H1 (cell line): Measurements from ENCODE around the gene ORMDL3. TPM values are rescaled to one million over a fixed set of nuclear protein-coding genes. Genes with fewer than 3 reads are reported as not detected.

Source experiments
- CTCF ChIA-PET: fragments of 300-600 bp; sonication (Branson Sonifier 250); formaldehyde crosslinking; loops from one replicate; lab custom pipeline; 2021; ENCODE audit not compliant: partially characterized antibody; lab: Charles Lee
- POLR2A ChIA-PET: fragments of 300-600 bp; sonication (Branson Sonifier 250); formaldehyde crosslinking; loops from one replicate; lab custom pipeline; 2021; ENCODE audit warnings: inconsistent platforms; ENCODE audit not compliant: partially characterized antibody; lab: Charles Lee
- DNase-seq, 2 experiments: peaks; one replicate each; pipeline versions ENCODE4 v3.0.0 to v3.0.0-alpha.2; 2010 to 2022; ENCODE audit warnings: low spot score in 2 of 2, low read depth in 1 of 2, mixed read lengths in 1 of 2
- FAIRE-seq: peaks from 2 replicates; lab custom pipeline; 2011; peaks lifted over from hg19 to GRCh38; lab: Jason Lieb, UNC
- H2AFZ ChIP-seq: 2 replicates; pipeline ENCODE4 v1.8.1; 2012; ENCODE audit warnings: low read length, inconsistent platforms
- H2AK5ac ChIP-seq: 2 replicates; pipeline ENCODE4 v1.6.1; 2013; ENCODE audit warnings: low read depth, low read length
- H2BK120ac ChIP-seq: replicated peaks from 2 replicates; pipeline ENCODE3; 2013; ENCODE audit warnings: low read depth, low read length, inconsistent platforms
- H2BK12ac ChIP-seq: 2 replicates; pipeline ENCODE4 v1.6.1; 2013; ENCODE audit warnings: low read depth, low read length
- H2BK15ac ChIP-seq: 2 replicates; pipeline ENCODE4 v1.6.1; 2013; ENCODE audit warnings: low read length
- H2BK20ac ChIP-seq: 2 replicates; pipeline ENCODE4 v1.6.1; 2013; ENCODE audit warnings: low read length
- H2BK5ac ChIP-seq: 2 replicates; pipeline ENCODE4 v1.6.1; 2013; ENCODE audit warnings: low read depth, low read length
- H3K14ac ChIP-seq: 2 replicates; pipeline ENCODE4 v1.6.1; 2013; ENCODE audit warnings: inconsistent platforms; ENCODE audit not compliant: insufficient read length
- H3K18ac ChIP-seq: 2 replicates; pipeline ENCODE4 v1.6.1; 2013; ENCODE audit warnings: low read length; ENCODE audit errors: extremely low read depth
- H3K23ac ChIP-seq: 2 replicates; pipeline ENCODE4 v1.6.1; 2013; ENCODE audit warnings: inconsistent platforms; ENCODE audit not compliant: insufficient read length
- H3K23me2 ChIP-seq: 2 replicates; pipeline ENCODE4 v1.6.1; 2013; ENCODE audit warnings: low read depth, low read length
- H3K27ac ChIP-seq: 2 replicates; pipeline ENCODE4 v1.6.1; 2011; ENCODE audit warnings: low read depth, low read length, inconsistent platforms
- H3K27me3 ChIP-seq, 4 experiments: replicated peaks in 1 of 4; 1 replicate in 1 of 4; 2 replicates in 3 of 4; pipeline versions ENCODE4 v1.6.1 to v1.8.1; 2011 to 2013; ENCODE audit warnings: low read length in 3 of 4, mild to moderate bottlenecking in 3 of 4, inconsistent platforms in 2 of 4, mixed read lengths in 2 of 4, moderate library complexity in 1 of 4; ENCODE audit not compliant: control insufficient read depth in 3 of 4, insufficient read depth in 3 of 4; ENCODE audit errors: extremely low read depth in 1 of 4
- H3K36me3 ChIP-seq, 4 experiments: 2 replicates each; pipeline versions ENCODE4 v1.6.1 to v1.8.1; 2011 to 2013; ENCODE audit warnings: mild to moderate bottlenecking in 4 of 4, low read length in 3 of 4, moderate library complexity in 2 of 4, control low read depth in 1 of 4, inconsistent platforms in 1 of 4; ENCODE audit not compliant: insufficient read depth in 4 of 4, control insufficient read depth in 2 of 4
- H3K4ac ChIP-seq: replicated peaks from 2 replicates; pipeline ENCODE3; 2013; ENCODE audit warnings: low read length, low read depth, mixed read lengths, inconsistent platforms; ENCODE audit not compliant: insufficient read length
- H3K4me1 ChIP-seq, 4 experiments: replicated peaks in 1 of 4; 1 replicate in 1 of 4; 2 replicates in 3 of 4; pipeline versions ENCODE4 v1.6.1 to v1.8.1; 2011 to 2013; ENCODE audit warnings: low read length in 3 of 4, inconsistent platforms in 2 of 4, mixed read lengths in 1 of 4; ENCODE audit not compliant: insufficient read depth in 4 of 4, control insufficient read depth in 3 of 4
- H3K4me2 ChIP-seq, 2 experiments: 2 replicates each; pipeline versions ENCODE4 v1.6.1 to v1.8.1; 2011 to 2013; ENCODE audit warnings: low read depth in 2 of 2, low read length in 2 of 2, control low read depth in 1 of 2, inconsistent platforms in 1 of 2, mild to moderate bottlenecking in 1 of 2; ENCODE audit not compliant: insufficient read depth in 1 of 2
- H3K4me3 ChIP-seq, 4 experiments: fragments of 200-600, 300-600 bp in 1 of 4; sonication (generic), shearing (Covaris generic), sonication (Bioruptor Twin) in 1 of 4; 2 replicates each; pipeline versions ENCODE4 v1.5.1 to v1.8.1; 2011 to 2016; ENCODE audit warnings: low read length in 4 of 4, low read depth in 3 of 4, control low read depth in 2 of 4, inconsistent platforms in 2 of 4, mild to moderate bottlenecking in 2 of 4, mixed read lengths in 1 of 4, moderate library complexity in 1 of 4; ENCODE audit not compliant: insufficient read depth in 2 of 4; ENCODE audit errors: extremely low read depth in 1 of 4
- H3K56ac ChIP-seq: replicated peaks from 2 replicates; pipeline ENCODE3; 2013; ENCODE audit warnings: low read depth, mild to moderate bottlenecking, mixed read lengths, low read length, inconsistent platforms; ENCODE audit not compliant: insufficient read length
- H3K79me1 ChIP-seq: 2 replicates; pipeline ENCODE4 v1.6.1; 2013; ENCODE audit warnings: low read depth, low read length, control low read depth
- H3K79me2 ChIP-seq, 2 experiments: 2 replicates each; pipeline versions ENCODE4 v1.6.1 to v1.8.1; 2012 to 2013; ENCODE audit warnings: low read length in 2 of 2, mild to moderate bottlenecking in 2 of 2, inconsistent platforms in 1 of 2; ENCODE audit not compliant: insufficient read depth in 2 of 2, control insufficient read depth in 1 of 2
- H3K9ac ChIP-seq, 4 experiments: replicated peaks in 1 of 4; 1 replicate in 1 of 4; 2 replicates in 3 of 4; pipeline versions ENCODE4 v1.6.1 to v1.8.1; 2011 to 2013; ENCODE audit warnings: low read depth in 3 of 4, low read length in 3 of 4, control low read depth in 2 of 4, mild to moderate bottlenecking in 2 of 4, moderate library complexity in 2 of 4, inconsistent platforms in 1 of 4; ENCODE audit errors: extremely low read depth in 1 of 4
- H3K9me3 ChIP-seq, 2 experiments: 2 replicates each; pipeline versions ENCODE4 v1.6.1 to v1.8.1; 2012 to 2013; ENCODE audit warnings: mild to moderate bottlenecking in 2 of 2, moderate library complexity in 2 of 2, control low read depth in 1 of 2, inconsistent platforms in 1 of 2, low read depth in 1 of 2, low read length in 1 of 2, mixed read lengths in 1 of 2; ENCODE audit not compliant: insufficient read depth in 2 of 2
- H4K20me1 ChIP-seq, 2 experiments: replicated peaks in 1 of 2; 2 replicates each; pipeline versions ENCODE3 to v1.8.1; 2011 to 2013; ENCODE audit warnings: inconsistent platforms in 2 of 2, low read length in 2 of 2, mild to moderate bottlenecking in 1 of 2; ENCODE audit not compliant: insufficient read depth in 2 of 2, control insufficient read depth in 1 of 2
- H4K5ac ChIP-seq: 2 replicates; pipeline ENCODE4 v1.6.1; 2013; ENCODE audit warnings: low read length, low read depth, mixed read lengths, inconsistent platforms; ENCODE audit not compliant: insufficient read length
- H4K8ac ChIP-seq: 2 replicates; pipeline ENCODE4 v1.8.0; 2013; ENCODE audit warnings: mild to moderate bottlenecking, moderate library complexity, low read length, inconsistent platforms; ENCODE audit not compliant: insufficient read depth; ENCODE audit errors: extremely low read depth
- H4K91ac ChIP-seq: replicated peaks from 2 replicates; pipeline ENCODE3; 2013; ENCODE audit warnings: low read length, mixed read lengths, inconsistent platforms; ENCODE audit not compliant: insufficient read length
- BACH1 ChIP-seq: IDR thresholded peaks from 2 replicates; pipeline ENCODE4 v1.6.1; 2012; ENCODE audit warnings: low read length, improper control_type of control experiment
- CBX8 ChIP-seq: fragments of 300-800, 300-1000 bp; sonication (generic); IDR thresholded peaks from 2 replicates; pipeline ENCODE4 v1.7.1; 2016; ENCODE audit warnings: low read depth, low read length, borderline replicate concordance
- CHD2 ChIP-seq: IDR thresholded peaks from 2 replicates; pipeline ENCODE4 v1.6.1; 2012; ENCODE audit warnings: low read length, improper control_type of control experiment
- E2F6 ChIP-seq: IDR thresholded peaks from 2 replicates; pipeline ENCODE4 v1.6.1; 2012; ENCODE audit warnings: inconsistent platforms
- POLR2AphosphoS5 ChIP-seq: IDR thresholded peaks from 2 replicates; pipeline ENCODE4 v1.6.1; 2011; ENCODE audit warnings: low read depth, low read length
- RXRA ChIP-seq: IDR thresholded peaks from 2 replicates; pipeline ENCODE4 v1.6.1; 2011; ENCODE audit warnings: low read depth, mild to moderate bottlenecking, low read length, moderate library complexity; ENCODE audit not compliant: insufficient read depth
- SIRT6 ChIP-seq: IDR thresholded peaks from one replicate; pipeline ENCODE4 v1.7.1; 2012; ENCODE audit warnings: low read length, inconsistent platforms
- SUZ12 ChIP-seq: fragments of 200-600 bp; sonication (generic); IDR thresholded peaks from 2 replicates; pipeline ENCODE4 v1.6.1; 2012; ENCODE audit warnings: mild to moderate bottlenecking, inconsistent platforms, low read length, moderate library complexity, mixed read lengths
- TAF1 ChIP-seq: IDR thresholded peaks from 2 replicates; pipeline ENCODE4 v1.6.1; 2011; ENCODE audit warnings: mild to moderate bottlenecking, low read depth, low read length
- TAF7 ChIP-seq: optimal IDR thresholded peaks from 2 replicates; pipeline ENCODE3; 2011; ENCODE audit warnings: low read depth, mild to moderate bottlenecking, inconsistent platforms, low read length, moderate library complexity, borderline replicate concordance
- TEAD4 ChIP-seq: IDR thresholded peaks from 2 replicates; pipeline ENCODE4 v1.6.1; 2012; ENCODE audit warnings: low read depth, low read length, inconsistent platforms, mixed read lengths
- USF2 ChIP-seq: IDR thresholded peaks from 2 replicates; pipeline ENCODE4 v1.6.1; 2011; ENCODE audit warnings: low read length, improper control_type of control experiment
- YY1 ChIP-seq: IDR thresholded peaks from 2 replicates; pipeline ENCODE4 v1.6.1; 2011; ENCODE audit warnings: low read depth, mild to moderate bottlenecking, low read length
- WGBS, 2 experiments: shearing (Covaris generic) in 1 of 2; methylation state at CpG; one replicate each; pipeline versions ENCODE4 v1.1.6 to v1.1.7; 2013 to 2015; ENCODE audit warnings: low lambda C conversion rate in 2 of 2, mixed read lengths in 2 of 2, inconsistent platforms in 1 of 2, low coverage in 1 of 2, missing lambda C conversion rate in 1 of 2; ENCODE audit not compliant: insufficient replicate concordance in 2 of 2, insufficient coverage in 1 of 2, insufficient read length in 1 of 2; ENCODE audit errors: extremely low coverage in 1 of 2, missing lambda C conversion rate in 1 of 2; 5-methylcytosine and 5-hydroxymethylcytosine counted together
- polyA plus RNA-seq, 7 experiments: library from polyadenylated mRNA; depleted of rRNA in 3 of 7; stranded (reverse) in 5 of 7; unstranded in 2 of 7; fragments of >200 nt in 5 of 7; fragments of 200-250 nt in 2 of 7; gene quantifications; 1 replicate in 5 of 7; 2 replicates in 1 of 7; 4 replicates in 1 of 7; pipeline versions ENCODE4 v1.2.1 to v1.2.3, GENCODE V29; 2011 to 2013; ENCODE audit warnings: missing spikeins in 2 of 7, mixed read lengths in 2 of 7
- total RNA-seq: library from RNA; stranded (reverse); fragmentation: NEBNext Ultra II Directional; extraction: Animal tissue kit (Norgen Biotek cat#: 25700); gene quantifications from 2 replicates; pipeline ENCODE4 v1.2.1, GENCODE V29; 2021

The ORMDL3 gene
- total and polyA plus RNA-seq, 2 of the 8 experiments (the other 6 are each of a cell fraction or from before 2014, with no cell fraction given) = 50.4 to 108 TPM

- Histone ChIP-seq H3K56ac (no peak overlapping the region), H2AK5ac (no peak overlapping the region), H3K4me3 (no peak overlapping the region), H2AFZ (no peak overlapping the region), H3K14ac (no peak overlapping the region), H4K20me1 (no peaks in the 10 kb centered on the region), H3K27me3 (no peaks in the 10 kb centered on the region), H2BK5ac (no peak overlapping the region), H4K5ac (no peak overlapping the region), H2BK120ac (no peak overlapping the region), H2BK20ac (no peak overlapping the region), H3K79me1 (no peaks in the 10 kb centered on the region), H3K18ac (no peak overlapping the region), H3K27ac (no peak overlapping the region), H3K36me3 (no peaks in the 10 kb centered on the region; a peak in 1 of 8 replicates), H3K4ac (no peak overlapping the region), H3K23ac (no peak overlapping the region), H2BK12ac (no peak overlapping the region), H3K23me2 (no peaks in the 10 kb centered on the region), H4K91ac (no peak overlapping the region), H4K8ac (no peak overlapping the region), H2BK15ac (no peak overlapping the region), H3K4me2 (no peak overlapping the region), H3K79me2 (no peaks in the 10 kb centered on the region), H3K9me3 (no peaks in the 10 kb centered on the region), H3K4me1 (no peaks in the 10 kb centered on the region), H3K9ac (no peak overlapping the region)
- no peak for FAIRE-seq
- ChIA-PET CTCF (interaction anchor here (0.8 kb wide), 1 partner anchor 107 kb away, joined by 4 read pairs; no protein-coding TSS in a partner anchor), POLR2A (interaction anchor here (1.0 kb wide), 1 partner anchor 11 kb away, joined by 4 read pairs; no protein-coding TSS in a partner anchor)
- WGBS, 2 experiments = 92% methylated on average over 4 of the region's 4 CpGs; no CpG with 5 or more reads in 1 of the 2 experiments
- no peak for DNase-seq
- TF ChIP-seq E2F6 (no peak), BACH1 (no peak), RXRA (no peak), TAF1 (no peak), USF2 (no peak), TAF7 (no peak), SIRT6 (no peak), CBX8 (no peak), POLR2AphosphoS5 (no peak), CHD2 (no peak), SUZ12 (no peak), YY1 (no peak), TEAD4 (no peak)
Measured at GRCh38 chr17:39898088-39898487, 29.3 kb downstream of the ORMDL3 start.
